ENCODE results near the gene LCK. TPM values are rescaled to one million over a fixed set of nuclear protein-coding genes. Genes with fewer than 3 reads are reported as not detected.

Gene LCK
- polyA plus RNA-seq, 1 of the 3 experiments (the other 2 are of a cell fraction) = not detected

GRCh38 chr1:32205401-32206370, 45.4 kb upstream of the LCK start, which contains the start of gene IQCC:
Gene IQCC (plus strand): TSS chr1:32205671. CDS start chr1:32205682, 11 bp downstream.
- Histone ChIP-seq H3F3A (replicated peaks; ENCODE audit: insufficient read depth) (no peaks in the 10 kb centered on the region), H3K4me3 (ENCODE audit: low read depth in 2 of 2, low read length in 1 of 2) (peak within 1 kb of the TSS; percentile 65 to 89), H3K4me2 (peak within 1 kb of the TSS; percentile 95), H3K9me2 (no peaks in the 10 kb centered on the region), H3K27me3 (ENCODE audit: insufficient read depth) (no peaks in the 10 kb centered on the region), H4K20me1 (ENCODE audit: insufficient read depth) (no peaks in the 10 kb centered on the region), H3K79me2 (ENCODE audit: insufficient read depth) (peaks cover 4% of the 10 kb centered on the region; the same call in 1 of the 2 replicates), H3K9ac (peak within 1 kb of the TSS; percentile 82), H3K4me1 (ENCODE audit: control insufficient read depth in 1 of 2, insufficient read depth in 2 of 2, low read depth in 1 of 2, low read length in 1 of 2) (peaks cover 0 to 36% of the 10 kb centered on the region in 2 experiments; a peak in 2 of 4 replicates), H3K9me3 (no peaks in the 10 kb centered on the region), H2AFZ (ENCODE audit: low read depth) (no peak within 1 kb of the TSS), H3K27ac (ENCODE audit: low read depth in 2 of 2, low read length in 1 of 2) (peak within 1 kb of the TSS; percentile 6 to 62; a peak in 2 of 4 replicates), H3K36me3 (replicated peaks in 1 of 2; ENCODE audit: control insufficient read depth in 1 of 2, insufficient read depth in 2 of 2, low read length in 1 of 2) (peaks cover 0 to 5% of the 10 kb centered on the region in 2 experiments)
- DNase-seq = peak; percentile 96
- ChIA-PET POLR2A (interaction anchor here (0.6 to 2.4 kb wide), 3 partner anchors 11 to 26 kb away, joined by 3 to 10 read pairs (median 6); partner anchors contain the start of gene TXLNA), CTCF (interaction anchor here (1.0 to 5.5 kb wide), 5 partner anchors 10 to 195 kb away, joined by 3 to 39 read pairs (median 4); no protein-coding TSS in a partner anchor)
- no peak for TF ChIP-seq USF2 (IDR thresholded peaks at IDR 0.05; ENCODE audit: borderline replicate concordance, low read depth, low read length)
- TF ChIP-seq, protein P1, sequence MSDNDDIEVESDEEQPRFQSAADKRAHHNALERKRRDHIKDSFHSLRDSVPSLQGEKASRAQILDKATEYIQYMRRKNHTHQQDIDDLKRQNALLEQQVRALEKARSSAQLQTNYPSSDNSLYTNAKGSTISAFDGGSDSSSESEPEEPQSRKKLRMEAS (IDR thresholded peaks at IDR 0.05; ENCODE audit: low read depth) = peak; percentile 43; the same call in 1 of the 2 replicates
- peak; percentile 93 for TF ChIP-seq POLR2AphosphoS5 (IDR thresholded peaks at IDR 0.05; ENCODE audit: low read depth, low read length)
- TF ChIP-seq, protein P2, sequence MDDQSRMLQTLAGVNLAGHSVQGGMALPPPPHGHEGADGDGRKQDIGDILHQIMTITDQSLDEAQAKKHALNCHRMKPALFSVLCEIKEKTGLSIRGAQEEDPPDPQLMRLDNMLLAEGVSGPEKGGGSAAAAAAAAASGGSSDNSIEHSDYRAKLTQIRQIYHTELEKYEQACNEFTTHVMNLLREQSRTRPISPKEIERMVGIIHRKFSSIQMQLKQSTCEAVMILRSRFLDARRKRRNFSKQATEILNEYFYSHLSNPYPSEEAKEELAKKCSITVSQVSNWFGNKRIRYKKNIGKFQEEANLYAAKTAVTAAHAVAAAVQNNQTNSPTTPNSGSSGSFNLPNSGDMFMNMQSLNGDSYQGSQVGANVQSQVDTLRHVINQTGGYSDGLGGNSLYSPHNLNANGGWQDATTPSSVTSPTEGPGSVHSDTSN (IDR thresholded peaks at IDR 0.05) = peak; percentile 26; the same call in 1 of the 2 replicates
- TF ChIP-seq NFIC (IDR thresholded peaks at IDR 0.05; ENCODE audit: borderline replicate concordance) = no peak
- TF ChIP-seq, protein P3, sequence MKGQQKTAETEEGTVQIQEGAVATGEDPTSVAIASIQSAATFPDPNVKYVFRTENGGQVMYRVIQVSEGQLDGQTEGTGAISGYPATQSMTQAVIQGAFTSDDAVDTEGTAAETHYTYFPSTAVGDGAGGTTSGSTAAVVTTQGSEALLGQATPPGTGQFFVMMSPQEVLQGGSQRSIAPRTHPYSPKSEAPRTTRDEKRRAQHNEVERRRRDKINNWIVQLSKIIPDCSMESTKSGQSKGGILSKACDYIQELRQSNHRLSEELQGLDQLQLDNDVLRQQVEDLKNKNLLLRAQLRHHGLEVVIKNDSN (IDR thresholded peaks at IDR 0.05; ENCODE audit: borderline replicate concordance, low read depth) = no peak
- no peak for TF ChIP-seq TCF12 (IDR thresholded peaks at IDR 0.05)
- 0 out of 2 replicates have a peak, but pooled peaks have one; percentile 36 for TF ChIP-seq YY1 (IDR thresholded peaks at IDR 0.05; ENCODE audit: low read depth)
- TF ChIP-seq NRF1 (IDR thresholded peaks at IDR 0.05; ENCODE audit: low read depth, low read length) = peak; percentile 93
- peak; percentile 82; the same call in 1 of the 2 replicates for TF ChIP-seq MXI1 (IDR thresholded peaks at IDR 0.05; ENCODE audit: low read depth, low read length)
- no peak for TF ChIP-seq FOXJ3 (CRISPR knock-in tag; IDR thresholded peaks at IDR 0.05)
- TF ChIP-seq EP300 (IDR thresholded peaks at IDR 0.05; ENCODE audit: borderline replicate concordance in 1 of 2, low read depth in 1 of 2, low read length in 1 of 2) = no peak
- no peak for TF ChIP-seq GATA2 (CRISPR knock-in tag; IDR thresholded peaks at IDR 0.05)
- no peak for TF ChIP-seq JUND (IDR thresholded peaks at IDR 0.05)
- TF ChIP-seq, protein P4, sequence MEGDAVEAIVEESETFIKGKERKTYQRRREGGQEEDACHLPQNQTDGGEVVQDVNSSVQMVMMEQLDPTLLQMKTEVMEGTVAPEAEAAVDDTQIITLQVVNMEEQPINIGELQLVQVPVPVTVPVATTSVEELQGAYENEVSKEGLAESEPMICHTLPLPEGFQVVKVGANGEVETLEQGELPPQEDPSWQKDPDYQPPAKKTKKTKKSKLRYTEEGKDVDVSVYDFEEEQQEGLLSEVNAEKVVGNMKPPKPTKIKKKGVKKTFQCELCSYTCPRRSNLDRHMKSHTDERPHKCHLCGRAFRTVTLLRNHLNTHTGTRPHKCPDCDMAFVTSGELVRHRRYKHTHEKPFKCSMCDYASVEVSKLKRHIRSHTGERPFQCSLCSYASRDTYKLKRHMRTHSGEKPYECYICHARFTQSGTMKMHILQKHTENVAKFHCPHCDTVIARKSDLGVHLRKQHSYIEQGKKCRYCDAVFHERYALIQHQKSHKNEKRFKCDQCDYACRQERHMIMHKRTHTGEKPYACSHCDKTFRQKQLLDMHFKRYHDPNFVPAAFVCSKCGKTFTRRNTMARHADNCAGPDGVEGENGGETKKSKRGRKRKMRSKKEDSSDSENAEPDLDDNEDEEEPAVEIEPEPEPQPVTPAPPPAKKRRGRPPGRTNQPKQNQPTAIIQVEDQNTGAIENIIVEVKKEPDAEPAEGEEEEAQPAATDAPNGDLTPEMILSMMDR (IDR thresholded peaks at IDR 0.05) = no peak
- 0 out of 2 replicates have a peak, but pooled peaks have one; percentile 3 for TF ChIP-seq REST (IDR thresholded peaks at IDR 0.05; ENCODE audit: low read depth, low read length)
- peak; percentile 62 for TF ChIP-seq TAF1 (IDR thresholded peaks at IDR 0.05; ENCODE audit: borderline replicate concordance, low read depth, low read length)
- no peak for TF ChIP-seq CHD2 (IDR thresholded peaks at IDR 0.05; ENCODE audit: low read length, partially characterized antibody)
- TF ChIP-seq SMC3 (IDR thresholded peaks at IDR 0.05; ENCODE audit: low read depth, low read length) = no peak
- TF ChIP-seq SIN3A (IDR thresholded peaks at IDR 0.05; ENCODE audit: borderline replicate concordance, low read depth, low read length) = peak; percentile 38; the same call in 1 of the 2 replicates
- 1% methylated on average over 35 of the region's 77 CpGs for WGBS (ENCODE audit: low lambda C conversion rate)

Measured in SK-N-SH (cell line).